HG03039 (cell line): ENCODE data around the gene CDH20.

Experiments
- ATAC-seq: cut with Tn5 transposase; IDR thresholded peaks from one replicate; pipeline ENCODE4 v1.9.1; 2021; ENCODE audit warnings: mild to moderate bottlenecking, moderate library complexity; ENCODE audit not compliant: unreplicated experiment

Gene CDH20

GRCh38 chr18:61333271-61333745, at the start of gene CDH20:
Gene CDH20 (plus strand): TSS chr18:61333430.
- no peak for ATAC-seq

GRCh38 chr18:61284039-61284438, 49.2 kb upstream of the CDH20 start:
- no peak for ATAC-seq

- no peak for ATAC-seq
Observed at GRCh38 chr18:61285777-61286176, 47.5 kb upstream of the CDH20 start.

GRCh38 chr18:61286867-61287266, 46.4 kb upstream of the CDH20 start:
- ATAC-seq: no peak

- ATAC-seq: no peak
Observed at GRCh38 chr18:61290616-61291015, 42.6 kb upstream of the CDH20 start.

GRCh38 chr18:61292280-61293035, 40.8 kb upstream of the CDH20 start:
- ATAC-seq: no peak

- no peak for ATAC-seq
Observed at GRCh38 chr18:61295153-61295552, 38.1 kb upstream of the CDH20 start.

- ATAC-seq: no peak
Observed at GRCh38 chr18:61308004-61308403, 25.2 kb upstream of the CDH20 start.

- no peak for ATAC-seq
Observed at GRCh38 chr18:61308795-61309393, 24.3 kb upstream of the CDH20 start.

GRCh38 chr18:61322265-61322873, 10.9 kb upstream of the CDH20 start:
- peak; percentile 97 for ATAC-seq

GRCh38 chr18:61323951-61324350, 9.3 kb upstream of the CDH20 start:
- no peak for ATAC-seq

GRCh38 chr18:61326407-61326806, 6.8 kb upstream of the CDH20 start:
- no peak for ATAC-seq

GRCh38 chr18:61329398-61329797, 3.8 kb upstream of the CDH20 start:
- ATAC-seq: no peak

GRCh38 chr18:61331051-61331450, 2.2 kb upstream of the CDH20 start:
- ATAC-seq: no peak

GRCh38 chr18:61333746-61334490, 688 bp downstream of the CDH20 start:
- no peak for ATAC-seq

- ATAC-seq: no peak
Observed at GRCh38 chr18:61334491-61334850, 1.2 kb downstream of the CDH20 start.

- no peak for ATAC-seq
Observed at GRCh38 chr18:61334951-61335683, 1.9 kb downstream of the CDH20 start.

GRCh38 chr18:61335684-61336555, 2.7 kb downstream of the CDH20 start:
- no peak for ATAC-seq

- no peak for ATAC-seq
Observed at GRCh38 chr18:61336766-61337165, 3.5 kb downstream of the CDH20 start.

GRCh38 chr18:61337527-61337926, 4.3 kb downstream of the CDH20 start:
- ATAC-seq: no peak
